DMS153 treated with DMSO at 0.1 percent for 48 hours (cell line): Measurements from ENCODE around the gene MAPK8IP2.

Experiments
- DNase-seq: peaks from one replicate; lab custom pipeline; 2025; ENCODE audit not compliant: unreplicated experiment; lab: John Stamatoyannopoulos, UW

MAPK8IP2 gene

DNA sequence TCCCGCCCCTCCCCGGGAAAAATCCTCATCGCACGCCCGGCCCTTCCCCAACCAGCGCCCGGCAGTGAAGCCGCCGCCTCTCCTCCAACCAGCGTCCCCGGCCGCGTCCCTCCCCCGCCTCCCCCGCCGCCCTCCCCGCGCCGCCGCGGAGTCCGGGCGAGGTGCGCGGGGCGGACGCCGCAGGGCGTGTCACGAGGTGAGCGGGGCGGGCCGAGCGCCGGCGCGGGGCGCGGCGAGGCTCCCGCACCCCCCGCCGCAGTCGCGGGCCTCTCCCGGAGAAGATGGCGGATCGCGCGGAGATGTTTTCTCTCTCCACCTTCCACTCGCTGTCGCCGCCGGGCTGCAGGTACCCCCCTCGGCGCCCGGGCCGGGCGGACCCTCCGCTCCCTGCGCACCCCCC lies at the start of gene MAPK8IP2:
TSS of gene MAPK8IP2 (plus strand) at position 256 of the 400 bp plus-strand sequence. CDS start at position 282, 26 bp downstream.
- no peak for DNase-seq

DNA sequence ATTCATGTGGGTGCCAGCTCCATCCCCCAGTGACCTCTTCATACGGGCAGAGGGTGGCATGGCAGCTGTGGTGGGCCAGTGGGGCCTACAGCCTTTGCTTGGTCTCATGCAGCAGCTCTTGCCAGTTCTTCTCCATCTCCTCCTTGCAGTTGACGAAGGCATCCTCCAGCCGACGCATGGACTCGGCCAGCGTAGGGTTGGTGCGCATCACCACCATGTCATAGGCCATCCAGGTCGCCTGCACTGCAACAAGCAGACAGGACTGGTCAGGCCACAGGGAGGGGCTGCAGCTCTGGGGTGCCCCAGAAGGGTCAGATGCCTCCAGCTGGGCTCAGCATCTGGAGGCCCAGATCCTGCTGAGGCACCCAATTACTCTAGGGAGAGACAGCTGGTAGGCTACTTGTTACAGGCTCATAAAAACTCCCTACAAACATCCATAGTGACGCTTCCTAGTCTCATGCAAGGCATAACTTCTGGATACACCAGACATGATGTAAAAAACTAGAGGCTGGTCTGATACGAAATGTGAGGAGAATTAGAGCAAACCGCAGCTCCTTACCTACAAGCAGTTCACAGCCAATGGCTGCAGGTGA lies 49.3 kb upstream of the MAPK8IP2 start:
- DNase-seq, result no peak

DNA sequence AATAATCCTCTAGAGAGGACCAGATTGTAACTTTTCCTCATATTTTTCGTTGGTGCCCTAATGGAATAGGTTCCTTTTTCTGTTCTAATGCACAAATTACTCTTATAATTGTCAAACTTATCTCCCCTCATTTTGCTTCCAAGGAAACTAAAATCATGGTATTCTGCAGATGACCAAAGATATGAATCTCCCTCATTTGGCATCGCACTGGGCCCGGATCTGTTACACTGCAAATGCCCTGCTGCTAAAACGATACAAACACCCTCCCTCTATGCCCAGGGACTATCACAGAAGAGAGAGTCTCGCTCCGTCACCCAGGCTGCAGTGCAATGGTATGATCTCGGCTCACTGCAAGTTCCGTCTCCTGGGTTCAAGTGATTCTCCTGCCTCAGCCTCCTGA lies 47.3 kb upstream of the MAPK8IP2 start:
- DNase-seq, result no peak

DNA sequence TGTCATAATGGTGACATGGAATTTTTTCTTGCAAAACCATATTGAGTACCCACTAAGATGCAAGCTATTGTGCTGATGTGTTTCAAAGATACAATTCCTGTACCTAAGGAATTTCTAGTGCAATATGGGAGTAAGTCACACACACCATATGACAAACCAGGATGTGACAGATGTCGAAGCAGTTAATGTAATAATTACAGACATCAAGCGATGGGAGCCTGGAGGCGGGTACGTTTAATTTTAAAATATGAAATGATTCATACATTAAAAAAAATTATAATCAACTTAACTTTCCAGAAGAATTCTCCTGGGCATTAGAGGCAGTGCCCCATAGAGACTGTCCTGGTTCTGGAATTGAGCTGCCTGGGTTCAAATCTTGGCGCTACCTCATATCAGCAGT lies 43.9 kb upstream of the MAPK8IP2 start:
- DNase-seq, result no peak

DNA sequence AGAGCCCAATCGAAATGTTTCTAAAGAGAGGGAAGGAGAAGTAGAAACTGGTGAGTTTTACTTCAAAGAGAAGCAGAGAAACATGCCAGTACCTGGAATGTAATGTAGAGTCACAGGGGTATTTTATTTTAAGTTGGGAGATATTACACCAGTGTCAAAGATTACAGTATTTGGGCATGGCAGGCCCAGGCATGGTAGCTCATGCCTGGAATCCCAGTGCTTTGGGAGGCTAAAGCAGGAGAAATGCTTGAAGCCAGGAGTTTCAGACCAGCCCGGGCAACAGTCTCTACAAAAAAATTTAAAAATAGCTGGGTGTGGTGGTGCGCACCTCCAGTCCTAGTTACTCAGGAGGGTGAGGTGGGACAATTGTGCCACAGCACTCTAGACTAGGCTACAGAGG lies 40.6 kb upstream of the MAPK8IP2 start:
- DNase-seq, result no peak

DNA sequence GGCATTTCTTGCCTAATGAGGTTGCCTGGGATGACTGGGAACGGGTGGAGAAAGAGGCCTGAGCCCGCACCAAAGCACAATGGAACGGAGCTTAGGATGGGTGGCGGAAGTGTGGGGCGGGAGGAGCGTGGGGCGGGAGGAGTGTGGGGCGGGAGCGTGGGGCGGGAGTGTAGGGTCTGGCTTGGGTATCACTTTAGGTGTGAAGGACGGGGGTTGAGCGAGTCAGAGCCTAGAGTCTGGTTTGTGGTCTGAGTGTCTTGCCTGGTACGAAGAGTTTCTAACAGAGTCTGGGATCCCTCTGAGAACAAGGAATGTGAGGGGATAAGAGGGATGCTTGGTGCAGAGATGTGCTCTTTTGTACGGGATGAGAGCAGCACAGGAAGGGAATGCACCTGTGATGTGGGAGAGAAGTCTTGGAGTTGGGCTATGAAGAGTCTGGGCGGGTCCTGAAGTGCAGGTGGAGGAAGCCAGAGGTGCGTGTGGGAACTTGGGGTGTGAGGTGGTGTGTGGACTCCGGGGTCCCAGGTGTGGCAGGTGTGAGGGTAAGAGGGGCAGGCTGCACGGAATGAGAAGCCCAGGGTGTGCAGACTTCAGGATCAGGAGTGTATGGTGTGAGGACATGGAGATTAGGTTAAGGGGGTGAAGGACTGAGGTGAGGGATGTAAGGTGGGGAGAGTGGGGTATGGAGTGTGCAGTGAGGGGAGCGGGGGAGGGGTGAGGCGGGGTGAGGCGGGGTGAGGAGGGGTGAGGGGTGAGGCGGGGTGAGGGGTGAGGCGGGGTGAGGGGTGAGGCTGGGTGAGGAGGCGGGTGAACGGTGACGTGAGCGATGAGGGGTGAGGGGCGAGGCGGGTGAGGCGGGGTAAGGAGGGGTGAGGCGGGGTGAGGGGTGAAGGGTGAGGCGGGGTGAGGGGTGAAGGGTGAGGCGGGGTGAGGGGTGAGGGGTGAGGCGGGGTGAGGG lies 38.9 kb upstream of the MAPK8IP2 start:
- no peak for DNase-seq

DNA sequence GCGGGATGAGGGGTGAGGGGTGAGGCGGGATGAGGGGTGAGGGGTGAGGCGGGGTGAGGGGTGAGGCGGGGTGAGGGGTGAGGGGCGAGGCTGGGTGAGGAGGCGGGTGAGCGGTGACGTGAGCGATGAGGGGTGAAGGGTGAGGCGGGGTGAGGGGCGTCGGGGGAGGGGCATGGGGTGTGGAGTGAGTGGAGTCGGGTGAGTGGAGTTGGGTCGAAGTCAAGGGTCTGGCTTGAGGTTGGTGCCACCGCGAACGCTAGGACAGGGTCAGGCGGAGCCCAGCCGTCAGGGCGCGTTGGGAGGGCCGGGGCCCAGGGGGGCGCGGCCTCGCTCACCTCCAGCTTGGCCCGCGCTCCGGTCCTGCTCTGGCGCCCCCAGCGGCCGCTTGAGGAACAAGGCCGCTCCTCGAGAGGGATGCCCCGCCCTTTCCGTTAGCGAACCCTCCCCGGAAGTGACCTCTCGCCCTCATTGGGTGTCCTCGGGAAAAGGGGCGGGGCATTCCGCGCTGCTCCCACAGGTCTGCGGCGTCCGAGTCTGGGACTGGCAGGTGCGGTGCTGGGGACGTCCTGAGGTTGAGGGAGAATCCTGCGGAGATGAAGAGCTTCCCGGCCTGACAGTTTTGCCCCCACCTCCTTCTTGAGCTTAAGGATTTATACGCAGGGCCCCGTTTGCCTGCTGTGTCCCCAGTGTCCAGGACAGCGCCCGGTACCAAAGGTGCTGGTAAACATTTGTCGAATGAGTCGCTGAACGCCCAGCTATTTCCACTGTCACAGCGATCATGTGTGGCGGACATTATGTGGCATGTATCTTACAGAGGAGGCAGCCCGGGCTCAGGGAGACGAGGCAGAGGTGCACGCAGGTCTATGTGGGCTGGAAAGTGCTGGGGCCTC lies 37.8 kb upstream of the MAPK8IP2 start, which contains the start of gene SYCE3:
TSS of gene SYCE3 (minus strand) at position 397 of the 890 bp plus-strand sequence. CDS start 6,514 bp downstream, outside the sequence.
- peak; percentile 89 for DNase-seq

DNA sequence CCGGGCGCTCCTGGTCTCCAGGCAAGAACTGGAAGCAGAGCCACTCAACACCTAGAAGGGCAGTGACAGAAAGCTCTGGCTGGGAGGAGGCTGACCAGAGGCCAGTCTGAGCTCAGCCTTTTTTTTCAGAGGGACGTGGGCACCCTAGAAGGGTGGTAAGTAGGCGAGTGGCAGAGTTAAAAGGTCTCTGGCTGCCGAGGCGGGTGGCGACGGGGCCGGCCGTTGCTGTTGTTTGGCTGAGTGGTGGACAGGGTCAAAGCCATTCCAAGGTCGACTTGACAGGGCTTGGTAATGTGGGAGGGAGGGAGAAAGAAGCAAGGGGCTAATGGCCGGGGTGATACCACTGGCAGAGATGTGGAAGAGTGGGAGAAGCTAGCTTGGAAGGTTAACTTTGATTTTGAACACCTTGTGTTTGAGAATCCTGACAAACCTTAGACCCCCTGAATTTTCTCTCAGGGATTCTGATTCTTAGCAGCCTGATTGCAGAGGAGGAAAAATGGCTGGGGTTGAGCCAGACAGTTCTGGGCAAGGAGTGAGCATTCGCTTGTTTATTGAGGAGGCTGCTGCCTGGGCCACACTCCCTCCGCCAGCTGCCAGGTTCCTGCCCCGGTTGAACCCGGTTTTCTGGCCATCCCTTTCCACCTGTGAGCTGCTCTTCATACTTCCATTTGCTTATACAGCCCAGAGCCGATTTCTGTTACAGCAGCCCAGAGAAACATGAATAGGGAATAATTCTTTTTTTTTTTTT lies 37.0 kb upstream of the MAPK8IP2 start:
- no peak for DNase-seq

DNA sequence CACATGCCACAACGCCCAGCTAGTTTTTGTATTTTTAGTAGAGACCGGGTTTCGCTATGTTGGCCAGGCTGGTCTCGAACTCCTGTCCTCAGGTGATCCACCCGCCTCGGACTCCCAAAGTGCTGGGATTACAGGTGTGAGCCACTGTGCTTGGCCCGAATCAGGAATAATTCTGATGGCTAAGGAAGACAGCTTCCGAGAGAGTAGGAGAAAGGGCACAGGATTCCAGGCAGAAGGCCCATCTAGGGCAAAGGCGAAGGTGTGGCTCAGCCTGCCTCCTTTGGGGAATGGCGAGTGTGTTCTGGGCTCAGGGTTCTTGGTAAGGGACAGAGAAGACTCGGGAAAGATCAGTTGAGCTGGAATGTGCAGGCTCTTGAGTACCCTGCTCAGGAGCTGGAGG lies 36.3 kb upstream of the MAPK8IP2 start:
- DNase-seq, result no peak

DNA sequence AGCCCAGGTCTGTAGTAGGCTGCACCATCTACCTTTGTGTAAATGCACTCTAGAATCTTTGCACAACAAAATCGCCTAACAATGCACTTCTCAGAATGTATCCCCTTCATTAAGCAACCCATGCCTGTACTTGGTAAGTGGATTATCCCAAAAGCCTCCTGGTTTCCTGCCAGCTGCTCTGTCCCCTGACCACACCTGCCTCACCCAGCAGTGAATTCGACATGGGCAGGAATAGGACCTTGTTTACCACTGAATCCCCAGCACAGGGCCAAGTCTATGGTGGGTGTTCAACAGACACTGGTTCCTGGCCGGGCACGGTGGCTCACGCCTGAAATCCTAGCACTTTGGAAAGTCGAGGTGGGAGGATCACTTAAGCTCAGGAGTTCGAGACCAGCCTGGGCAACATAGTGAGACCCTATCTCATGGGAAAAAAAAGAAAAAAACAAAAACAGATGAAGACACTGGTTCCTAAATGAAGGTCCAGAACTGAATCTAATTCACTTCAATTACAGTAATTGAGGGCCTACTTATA lies 32.8 kb upstream of the MAPK8IP2 start:
- no peak for DNase-seq

DNA sequence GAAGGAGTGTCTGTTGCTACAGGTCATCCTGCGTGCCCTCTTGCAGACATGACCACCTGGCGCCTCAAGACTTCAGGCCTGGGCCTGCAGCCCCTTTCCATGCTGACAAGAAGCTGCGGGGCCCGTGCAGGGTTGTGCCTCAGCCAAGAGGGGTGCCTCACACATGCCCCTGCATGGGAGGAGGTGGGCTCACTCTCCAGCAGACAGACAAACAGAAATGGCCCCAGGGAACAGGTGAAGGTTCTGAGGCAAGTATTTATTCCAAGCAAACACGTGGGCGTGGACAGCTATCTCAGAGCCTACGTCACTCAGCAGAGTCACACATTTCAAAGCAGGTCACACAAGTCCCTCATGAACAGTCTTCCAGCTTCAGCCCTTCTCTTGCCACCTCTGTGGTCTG lies 32.0 kb upstream of the MAPK8IP2 start:
- no peak for DNase-seq

DNA sequence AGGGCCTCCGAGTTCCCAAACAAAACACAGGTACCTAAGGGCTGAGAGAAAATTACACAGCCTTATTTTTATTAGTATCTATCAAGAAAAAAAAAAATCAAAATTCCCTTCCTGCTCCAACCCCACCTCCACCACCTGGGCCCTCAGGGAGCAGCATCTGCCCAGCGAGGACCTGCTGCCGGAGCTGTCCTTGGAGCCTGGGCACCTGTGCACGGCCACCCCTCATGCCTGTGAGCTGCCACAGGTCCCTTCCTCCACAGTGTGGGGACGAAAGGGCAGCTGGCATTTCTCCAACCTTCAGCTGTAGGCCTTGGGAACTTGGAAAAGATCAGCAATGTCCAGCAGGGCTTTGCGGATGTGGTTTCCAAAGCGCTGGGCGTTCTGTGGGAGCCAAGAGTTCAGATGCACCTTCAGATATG lies 31.5 kb upstream of the MAPK8IP2 start:
- DNase-seq, result no peak

DNA sequence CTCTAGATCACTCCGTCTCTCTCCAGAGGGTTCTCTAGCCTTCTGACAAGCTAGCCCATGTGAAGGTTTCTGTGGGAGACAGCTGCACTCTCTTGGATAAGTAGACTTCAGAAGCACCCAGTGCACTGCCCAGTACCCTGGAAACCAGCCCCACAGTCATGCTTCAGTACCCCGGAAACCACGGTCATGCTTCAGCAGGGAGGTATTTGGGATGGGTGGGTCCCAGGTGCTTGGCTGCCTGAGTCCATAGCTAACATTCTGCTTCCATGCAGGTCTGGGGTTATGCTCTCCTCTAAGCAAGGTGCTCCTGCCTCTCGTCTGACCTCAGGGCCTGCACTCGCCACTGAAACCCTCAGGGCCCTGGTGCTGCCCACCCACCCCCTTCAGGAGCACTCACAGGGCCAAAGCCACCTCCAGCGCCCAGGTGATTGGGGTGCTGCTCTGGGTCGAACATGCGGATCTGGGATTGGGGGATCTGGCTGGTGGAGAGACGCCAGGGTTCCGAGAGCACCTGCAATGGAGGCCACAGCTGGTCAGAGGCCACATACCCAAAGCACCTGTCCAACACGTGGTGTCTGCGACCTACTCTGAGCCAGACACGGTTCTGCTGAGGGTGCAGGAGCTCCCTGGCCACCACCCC lies 30.6 kb upstream of the MAPK8IP2 start:
- no peak for DNase-seq

DNA sequence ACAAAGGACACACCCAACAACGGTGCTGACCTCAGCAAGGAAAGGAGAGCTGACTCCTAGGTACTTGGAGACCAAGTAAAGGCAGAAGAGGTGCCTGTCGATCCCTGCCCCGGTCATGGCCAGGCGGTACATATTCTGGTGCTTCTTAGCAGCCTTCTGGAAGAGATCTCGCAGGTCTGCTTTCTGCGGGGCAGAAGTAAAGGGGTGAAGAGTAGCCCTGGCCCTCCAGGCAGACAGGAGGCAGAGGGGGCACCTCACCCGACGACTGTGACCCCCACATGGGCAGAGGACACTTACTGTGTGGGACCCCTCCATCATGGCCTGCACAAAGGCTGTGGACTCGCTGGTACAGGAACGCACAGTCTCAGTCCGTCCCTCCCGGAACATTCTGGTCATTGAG lies 29.7 kb upstream of the MAPK8IP2 start:
- no peak for DNase-seq

DNA sequence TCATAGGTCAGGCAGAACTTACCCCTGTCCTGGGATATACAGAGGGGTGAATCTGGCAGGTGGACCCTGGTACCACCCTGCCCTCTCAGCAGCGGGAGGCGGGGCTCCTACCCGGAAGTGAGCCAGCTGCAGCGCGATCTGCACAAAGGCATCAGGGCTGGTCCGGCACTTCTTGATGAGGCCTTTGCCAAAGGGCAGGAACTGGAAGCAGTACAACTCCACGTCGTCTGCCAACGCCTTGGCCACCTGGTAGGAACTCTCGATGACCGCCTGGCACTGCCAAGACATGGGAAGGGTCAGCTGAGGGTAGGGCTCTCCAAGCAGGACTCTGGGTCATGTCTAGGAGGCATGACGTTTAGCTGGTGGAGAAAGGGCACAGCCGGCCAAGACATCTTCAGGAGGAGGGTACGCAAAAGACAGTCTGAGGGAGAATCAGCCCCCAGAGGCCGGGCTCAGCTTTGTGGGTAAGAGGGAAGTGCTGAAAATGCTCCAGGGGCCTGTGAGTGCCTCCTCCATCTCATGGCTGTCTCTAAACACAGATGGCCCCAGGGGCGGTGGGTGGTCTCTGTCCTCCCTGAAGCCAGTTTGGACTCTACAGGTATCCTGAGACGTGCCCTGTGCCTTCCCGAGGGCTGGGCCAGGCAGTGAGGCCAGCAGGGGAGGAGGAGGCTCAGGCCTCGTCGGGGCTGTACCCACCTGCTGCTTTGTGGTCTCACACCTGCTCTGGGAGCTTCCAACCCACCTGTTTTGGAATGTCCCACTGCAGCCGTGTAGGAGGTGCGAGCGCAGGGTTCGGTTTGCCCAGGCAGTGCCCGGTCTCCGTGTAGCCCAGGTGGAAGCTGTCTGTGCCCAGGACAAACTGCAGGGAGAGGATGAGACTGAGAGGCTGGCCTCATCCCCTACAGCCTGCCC lies 29.1 kb upstream of the MAPK8IP2 start:
- no peak for DNase-seq

DNA sequence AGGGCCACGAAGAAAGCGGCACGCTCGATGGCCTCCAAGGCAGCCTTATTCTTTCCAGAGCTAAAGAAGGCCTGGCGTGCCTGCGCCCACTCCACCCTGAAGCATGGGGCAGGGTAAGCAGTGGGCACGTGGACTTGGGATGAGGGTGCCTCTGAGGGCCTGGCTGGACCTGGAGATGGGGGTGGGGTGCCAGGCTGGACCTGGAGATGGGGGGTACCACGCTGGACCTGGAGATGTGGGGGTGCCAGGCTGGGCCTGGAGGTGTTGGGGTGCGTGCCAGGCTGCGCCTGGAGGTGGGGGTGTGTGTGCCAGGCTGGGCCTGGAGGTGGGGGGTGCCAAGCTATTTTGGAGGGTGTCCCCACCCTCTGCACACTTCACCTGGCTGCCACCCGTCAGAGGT lies 27.6 kb upstream of the MAPK8IP2 start:
- no peak for DNase-seq

DNA sequence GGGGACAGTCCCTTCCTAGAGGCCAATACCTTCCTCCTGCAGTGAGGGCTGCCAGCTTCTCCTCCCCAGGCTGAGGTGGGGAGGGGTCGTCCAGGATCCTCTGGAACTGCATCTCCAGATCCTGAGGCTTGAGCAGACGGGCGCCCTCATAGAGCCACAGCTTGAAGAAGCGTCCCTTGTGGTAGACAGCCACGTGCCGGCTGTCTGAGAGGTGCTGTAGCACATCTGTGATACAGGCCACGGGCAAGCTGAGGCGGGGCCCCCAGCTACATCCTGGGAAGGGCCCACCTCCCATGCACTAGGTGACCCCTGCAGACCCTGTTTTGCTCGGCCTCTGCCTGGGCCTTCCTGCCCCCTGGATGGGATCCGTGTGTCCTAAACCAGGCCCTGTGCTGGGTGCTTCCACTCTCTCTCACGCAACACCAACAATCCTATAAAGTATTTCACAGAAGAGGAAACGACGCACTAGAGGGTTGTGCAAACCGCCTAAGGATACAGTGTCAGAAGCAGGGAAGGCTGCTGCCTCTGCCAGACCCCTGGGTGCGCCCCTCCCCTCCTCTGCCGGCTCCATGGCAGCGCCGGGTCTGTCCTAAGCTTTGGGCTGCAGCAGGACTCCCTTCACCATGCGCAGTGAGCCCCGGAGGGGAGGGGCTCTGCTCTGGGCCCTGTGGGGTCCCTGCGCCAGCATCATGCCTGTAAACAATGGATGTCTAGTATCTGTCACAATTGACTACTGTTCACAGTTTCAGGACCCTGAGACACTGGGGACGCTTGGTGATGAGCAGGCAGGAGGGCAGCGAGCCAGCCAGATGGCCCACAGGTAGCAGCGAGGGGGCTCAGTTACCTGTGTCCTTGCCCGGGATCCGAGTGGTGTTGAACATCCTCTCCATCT lies 26.9 kb upstream of the MAPK8IP2 start:
- DNase-seq, result no peak

DNA sequence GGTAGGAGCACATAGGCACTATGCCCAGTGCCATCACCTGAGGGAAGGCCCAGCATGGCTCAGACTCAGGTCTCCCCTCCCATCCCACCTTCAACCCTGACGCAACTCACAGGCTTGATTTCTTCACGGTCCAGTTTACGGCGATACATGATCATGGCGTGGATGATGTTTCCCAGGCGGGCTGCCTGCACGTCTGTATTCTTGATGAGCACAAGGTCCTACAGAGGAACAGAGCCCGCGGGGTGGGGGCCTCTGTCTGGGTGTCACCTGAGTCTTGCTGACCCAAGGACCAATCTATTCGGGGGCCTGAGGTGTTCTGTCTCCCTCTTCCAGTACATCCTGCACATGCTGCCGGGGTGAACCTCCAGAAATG lies 26.2 kb upstream of the MAPK8IP2 start:
- DNase-seq, result no peak
